H1 (cell line): ENCODE results near the gene CIB4. TPM values are rescaled to one million over a fixed set of nuclear protein-coding genes. Genes with fewer than 3 reads are reported as not detected.
A peak's percentile ranks its signal among the peaks of the same experiment; 100 is the strongest.

Experiments
- CTCF ChIA-PET: fragments of 300-600 bp; sonication (Branson Sonifier 250); formaldehyde crosslinking; loops from one replicate; lab custom pipeline; 2021; ENCODE audit not compliant: partially characterized antibody; lab: Charles Lee
- POLR2A ChIA-PET: fragments of 300-600 bp; sonication (Branson Sonifier 250); formaldehyde crosslinking; loops from one replicate; lab custom pipeline; 2021; ENCODE audit warnings: inconsistent platforms; ENCODE audit not compliant: partially characterized antibody; lab: Charles Lee
- DNase-seq, 2 experiments: peaks; one replicate each; pipeline versions ENCODE4 v3.0.0 to v3.0.0-alpha.2; 2010 to 2022; ENCODE audit warnings: low spot score in 2 of 2, low read depth in 1 of 2, mixed read lengths in 1 of 2
- FAIRE-seq: peaks from 2 replicates; lab custom pipeline; 2011; peaks lifted over from hg19 to GRCh38; lab: Jason Lieb, UNC
- H2AFZ ChIP-seq: 2 replicates; pipeline ENCODE4 v1.8.1; 2012; ENCODE audit warnings: low read length, inconsistent platforms
- H2AK5ac ChIP-seq: 2 replicates; pipeline ENCODE4 v1.6.1; 2013; ENCODE audit warnings: low read depth, low read length
- H2BK120ac ChIP-seq: replicated peaks from 2 replicates; pipeline ENCODE3; 2013; ENCODE audit warnings: low read depth, low read length, inconsistent platforms
- H2BK12ac ChIP-seq: 2 replicates; pipeline ENCODE4 v1.6.1; 2013; ENCODE audit warnings: low read depth, low read length
- H2BK15ac ChIP-seq: 2 replicates; pipeline ENCODE4 v1.6.1; 2013; ENCODE audit warnings: low read length
- H2BK20ac ChIP-seq: 2 replicates; pipeline ENCODE4 v1.6.1; 2013; ENCODE audit warnings: low read length
- H2BK5ac ChIP-seq: 2 replicates; pipeline ENCODE4 v1.6.1; 2013; ENCODE audit warnings: low read depth, low read length
- H3K14ac ChIP-seq: 2 replicates; pipeline ENCODE4 v1.6.1; 2013; ENCODE audit warnings: inconsistent platforms; ENCODE audit not compliant: insufficient read length
- H3K18ac ChIP-seq: 2 replicates; pipeline ENCODE4 v1.6.1; 2013; ENCODE audit warnings: low read length; ENCODE audit errors: extremely low read depth
- H3K23ac ChIP-seq: 2 replicates; pipeline ENCODE4 v1.6.1; 2013; ENCODE audit warnings: inconsistent platforms; ENCODE audit not compliant: insufficient read length
- H3K23me2 ChIP-seq: 2 replicates; pipeline ENCODE4 v1.6.1; 2013; ENCODE audit warnings: low read depth, low read length
- H3K27ac ChIP-seq: 2 replicates; pipeline ENCODE4 v1.6.1; 2011; ENCODE audit warnings: low read depth, low read length, inconsistent platforms
- H3K27me3 ChIP-seq, 4 experiments: replicated peaks in 1 of 4; 1 replicate in 1 of 4; 2 replicates in 3 of 4; pipeline versions ENCODE4 v1.6.1 to v1.8.1; 2011 to 2013; ENCODE audit warnings: low read length in 3 of 4, mild to moderate bottlenecking in 3 of 4, inconsistent platforms in 2 of 4, mixed read lengths in 2 of 4, moderate library complexity in 1 of 4; ENCODE audit not compliant: control insufficient read depth in 3 of 4, insufficient read depth in 3 of 4; ENCODE audit errors: extremely low read depth in 1 of 4
- H3K36me3 ChIP-seq, 4 experiments: 2 replicates each; pipeline versions ENCODE4 v1.6.1 to v1.8.1; 2011 to 2013; ENCODE audit warnings: mild to moderate bottlenecking in 4 of 4, low read length in 3 of 4, moderate library complexity in 2 of 4, control low read depth in 1 of 4, inconsistent platforms in 1 of 4; ENCODE audit not compliant: insufficient read depth in 4 of 4, control insufficient read depth in 2 of 4
- H3K4ac ChIP-seq: replicated peaks from 2 replicates; pipeline ENCODE3; 2013; ENCODE audit warnings: low read length, low read depth, mixed read lengths, inconsistent platforms; ENCODE audit not compliant: insufficient read length
- H3K4me1 ChIP-seq, 4 experiments: replicated peaks in 1 of 4; 1 replicate in 1 of 4; 2 replicates in 3 of 4; pipeline versions ENCODE4 v1.6.1 to v1.8.1; 2011 to 2013; ENCODE audit warnings: low read length in 3 of 4, inconsistent platforms in 2 of 4, mixed read lengths in 1 of 4; ENCODE audit not compliant: insufficient read depth in 4 of 4, control insufficient read depth in 3 of 4
- H3K4me2 ChIP-seq, 2 experiments: 2 replicates each; pipeline versions ENCODE4 v1.6.1 to v1.8.1; 2011 to 2013; ENCODE audit warnings: low read depth in 2 of 2, low read length in 2 of 2, control low read depth in 1 of 2, inconsistent platforms in 1 of 2, mild to moderate bottlenecking in 1 of 2; ENCODE audit not compliant: insufficient read depth in 1 of 2
- H3K4me3 ChIP-seq, 4 experiments: fragments of 200-600, 300-600 bp in 1 of 4; sonication (generic), shearing (Covaris generic), sonication (Bioruptor Twin) in 1 of 4; 2 replicates each; pipeline versions ENCODE4 v1.5.1 to v1.8.1; 2011 to 2016; ENCODE audit warnings: low read length in 4 of 4, low read depth in 3 of 4, control low read depth in 2 of 4, inconsistent platforms in 2 of 4, mild to moderate bottlenecking in 2 of 4, mixed read lengths in 1 of 4, moderate library complexity in 1 of 4; ENCODE audit not compliant: insufficient read depth in 2 of 4; ENCODE audit errors: extremely low read depth in 1 of 4
- H3K56ac ChIP-seq: replicated peaks from 2 replicates; pipeline ENCODE3; 2013; ENCODE audit warnings: low read depth, mild to moderate bottlenecking, mixed read lengths, low read length, inconsistent platforms; ENCODE audit not compliant: insufficient read length
- H3K79me1 ChIP-seq: 2 replicates; pipeline ENCODE4 v1.6.1; 2013; ENCODE audit warnings: low read depth, low read length, control low read depth
- H3K79me2 ChIP-seq, 2 experiments: 2 replicates each; pipeline versions ENCODE4 v1.6.1 to v1.8.1; 2012 to 2013; ENCODE audit warnings: low read length in 2 of 2, mild to moderate bottlenecking in 2 of 2, inconsistent platforms in 1 of 2; ENCODE audit not compliant: insufficient read depth in 2 of 2, control insufficient read depth in 1 of 2
- H3K9ac ChIP-seq, 4 experiments: replicated peaks in 1 of 4; 1 replicate in 1 of 4; 2 replicates in 3 of 4; pipeline versions ENCODE4 v1.6.1 to v1.8.1; 2011 to 2013; ENCODE audit warnings: low read depth in 3 of 4, low read length in 3 of 4, control low read depth in 2 of 4, mild to moderate bottlenecking in 2 of 4, moderate library complexity in 2 of 4, inconsistent platforms in 1 of 4; ENCODE audit errors: extremely low read depth in 1 of 4
- H3K9me3 ChIP-seq, 2 experiments: 2 replicates each; pipeline versions ENCODE4 v1.6.1 to v1.8.1; 2012 to 2013; ENCODE audit warnings: mild to moderate bottlenecking in 2 of 2, moderate library complexity in 2 of 2, control low read depth in 1 of 2, inconsistent platforms in 1 of 2, low read depth in 1 of 2, low read length in 1 of 2, mixed read lengths in 1 of 2; ENCODE audit not compliant: insufficient read depth in 2 of 2
- H4K20me1 ChIP-seq, 2 experiments: replicated peaks in 1 of 2; 2 replicates each; pipeline versions ENCODE3 to v1.8.1; 2011 to 2013; ENCODE audit warnings: inconsistent platforms in 2 of 2, low read length in 2 of 2, mild to moderate bottlenecking in 1 of 2; ENCODE audit not compliant: insufficient read depth in 2 of 2, control insufficient read depth in 1 of 2
- H4K5ac ChIP-seq: 2 replicates; pipeline ENCODE4 v1.6.1; 2013; ENCODE audit warnings: low read length, low read depth, mixed read lengths, inconsistent platforms; ENCODE audit not compliant: insufficient read length
- H4K8ac ChIP-seq: 2 replicates; pipeline ENCODE4 v1.8.0; 2013; ENCODE audit warnings: mild to moderate bottlenecking, moderate library complexity, low read length, inconsistent platforms; ENCODE audit not compliant: insufficient read depth; ENCODE audit errors: extremely low read depth
- H4K91ac ChIP-seq: replicated peaks from 2 replicates; pipeline ENCODE3; 2013; ENCODE audit warnings: low read length, mixed read lengths, inconsistent platforms; ENCODE audit not compliant: insufficient read length
- FOSL1 ChIP-seq: IDR thresholded peaks from 2 replicates; pipeline ENCODE4 v1.6.1; 2011; ENCODE audit warnings: mild to moderate bottlenecking, low read depth, low read length, moderate library complexity; ENCODE audit not compliant: insufficient read depth
- GABPA ChIP-seq: IDR thresholded peaks from 2 replicates; pipeline ENCODE4 v1.6.1; 2011; ENCODE audit warnings: mild to moderate bottlenecking, low read length, moderate library complexity, borderline replicate concordance; ENCODE audit not compliant: insufficient read depth
- WGBS, 2 experiments: shearing (Covaris generic) in 1 of 2; methylation state at CpG; one replicate each; pipeline versions ENCODE4 v1.1.6 to v1.1.7; 2013 to 2015; ENCODE audit warnings: low lambda C conversion rate in 2 of 2, mixed read lengths in 2 of 2, inconsistent platforms in 1 of 2, low coverage in 1 of 2, missing lambda C conversion rate in 1 of 2; ENCODE audit not compliant: insufficient replicate concordance in 2 of 2, insufficient coverage in 1 of 2, insufficient read length in 1 of 2; ENCODE audit errors: extremely low coverage in 1 of 2, missing lambda C conversion rate in 1 of 2; 5-methylcytosine and 5-hydroxymethylcytosine counted together
- polyA plus RNA-seq, 7 experiments: library from polyadenylated mRNA; depleted of rRNA in 3 of 7; stranded (reverse) in 5 of 7; unstranded in 2 of 7; fragments of >200 nt in 5 of 7; fragments of 200-250 nt in 2 of 7; gene quantifications; 1 replicate in 5 of 7; 2 replicates in 1 of 7; 4 replicates in 1 of 7; pipeline versions ENCODE4 v1.2.1 to v1.2.3, GENCODE V29; 2011 to 2013; ENCODE audit warnings: missing spikeins in 2 of 7, mixed read lengths in 2 of 7
- total RNA-seq: library from RNA; stranded (reverse); fragmentation: NEBNext Ultra II Directional; extraction: Animal tissue kit (Norgen Biotek cat#: 25700); gene quantifications from 2 replicates; pipeline ENCODE4 v1.2.1, GENCODE V29; 2021

The CIB4 gene
- total and polyA plus RNA-seq, 2 of the 8 experiments (the other 6 are each of a cell fraction or from before 2014, with no cell fraction given) = not detected

- Histone ChIP-seq H3K27me3 (no peaks in the 10 kb centered on the region; a peak in 3 of 7 replicates), H2BK5ac (no peak overlapping the region), H3K14ac (no peak overlapping the region), H3K36me3 (no peaks in the 10 kb centered on the region), H4K8ac (no peak overlapping the region), H3K4me1 (peaks cover 6 to 9% (median 8%) of the 10 kb centered on the region in 4 experiments; a peak in 5 of 7 replicates), H3K23me2 (no peaks in the 10 kb centered on the region), H3K9ac (no peak overlapping the region), H2AFZ (no peak overlapping the region), H3K79me2 (no peaks in the 10 kb centered on the region), H3K4ac (no peak overlapping the region), H3K4me3 (no peak overlapping the region), H2BK15ac (no peak overlapping the region), H2AK5ac (no peak overlapping the region), H2BK120ac (no peak overlapping the region), H3K23ac (no peak overlapping the region), H3K9me3 (no peaks in the 10 kb centered on the region), H2BK20ac (no peak overlapping the region), H3K4me2 (no peak overlapping the region), H4K91ac (peak overlapping the region; percentile 61), H3K27ac (no peak overlapping the region), H2BK12ac (no peak overlapping the region), H3K18ac (no peak overlapping the region), H3K79me1 (no peaks in the 10 kb centered on the region), H4K20me1 (no peaks in the 10 kb centered on the region), H3K56ac (no peak overlapping the region), H4K5ac (no peak overlapping the region)
- no peak for DNase-seq
- ChIA-PET POLR2A (no interaction called here), CTCF (no interaction called here)
- TF ChIP-seq GABPA = no peak
- TF ChIP-seq FOSL1 = no peak
- WGBS, 2 experiments = 92% methylated on average over 5 of the region's 5 CpGs; no CpG with 5 or more reads in 1 of the 2 experiments
- FAIRE-seq = no peak
These were observed 69.8 kb downstream of the CIB4 start for GRCh38 chr2:26571316-26571715.
